WERI-Rb-1 (cell line): ENCODE measurements around the gene XPO5.

Experiments used
- DNase-seq: peaks from one replicate; pipeline ENCODE4 v3.0.0-alpha.2; 2020
- H3K27ac ChIP-seq: fragments of 250-450 bp; sonication (Bioruptor Pico); 2 replicates; pipeline ENCODE4 v1.5.1; 2020; ENCODE audit warnings: mild to moderate bottlenecking, moderate library complexity
- H3K27me3 ChIP-seq: fragments of 250-450 bp; sonication (Bioruptor Pico); 2 replicates; pipeline ENCODE4 v1.5.1; 2021; ENCODE audit warnings: mild to moderate bottlenecking, low read depth, moderate library complexity; ENCODE audit not compliant: insufficient read depth, severe bottlenecking
- H3K36me3 ChIP-seq: fragments of 250-450 bp; sonication (Bioruptor Pico); 2 replicates; pipeline ENCODE4 v1.5.1; 2020; ENCODE audit warnings: mild to moderate bottlenecking, moderate library complexity
- H3K4me3 ChIP-seq: 2 replicates; pipeline ENCODE4 v1.5.1; 2011; ENCODE audit warnings: low read depth, mild to moderate bottlenecking, control low read depth, low read length
- H3K9me3 ChIP-seq: fragments of 250-450 bp; sonication (Bioruptor Pico); 2 replicates; pipeline ENCODE4 v1.5.1; 2021; ENCODE audit warnings: mild to moderate bottlenecking, moderate library complexity; ENCODE audit not compliant: severe bottlenecking
- CTCF ChIP-seq: IDR thresholded peaks from 2 replicates; pipeline ENCODE4 v1.5.1; 2011; ENCODE audit warnings: low read depth, mild to moderate bottlenecking, control low read depth, inconsistent platforms, low read length

The XPO5 gene

GRCh38 chr6:43478008-43478372 lies 97.8 kb downstream of the XPO5 start:
- Histone ChIP-seq H3K9me3 (no peaks in the 10 kb centered on the region), H3K4me3 (peak overlapping the region; percentile 50), H3K27ac (peak overlapping the region; percentile 83), H3K27me3 (no peaks in the 10 kb centered on the region), H3K36me3 (peaks cover 35% of the 10 kb centered on the region)
- no peak for DNase-seq
- TF ChIP-seq CTCF: no peak

GRCh38 chr6:43477235-43478007 lies 98.4 kb downstream of the XPO5 start, which contains the start of gene TJAP1:
Gene TJAP1, plus strand, starts transcription at chr6:43477570. Its CDS starts 21,432 bp downstream, at chr6:43499002.
- peak; percentile 99 for DNase-seq

GRCh38 chr6:43476746-43477145 lies 99.1 kb downstream of the XPO5 start:
- Histone ChIP-seq H3K36me3 (peaks cover 30% of the 10 kb centered on the region), H3K4me3 (peak overlapping the region; percentile 50), H3K27me3 (no peaks in the 10 kb centered on the region), H3K27ac (peak overlapping the region; percentile 83), H3K9me3 (no peaks in the 10 kb centered on the region)
- no peak for TF ChIP-seq CTCF
- no peak for DNase-seq

More at GRCh38 chr6:43477235-43478007, 98.4 kb downstream of the XPO5 start, which contains the start of gene TJAP1:
- no peak for TF ChIP-seq CTCF
- Histone ChIP-seq H3K27ac (peak within 1 kb of the TSS; percentile 83), H3K9me3 (no peaks in the 10 kb centered on the region), H3K36me3 (peaks cover 35% of the 10 kb centered on the region), H3K27me3 (no peaks in the 10 kb centered on the region), H3K4me3 (peak within 1 kb of the TSS; percentile 50)

- no peak for TF ChIP-seq CTCF
- DNase-seq: peak; percentile 76
- H3K36me3 ChIP-seq: peaks cover 22% of the 10 kb centered on the region
- peak overlapping the region; percentile 1 for H3K27ac ChIP-seq
- no peaks in the 10 kb centered on the region for H3K9me3 ChIP-seq
- no peaks in the 10 kb centered on the region for H3K27me3 ChIP-seq
- H3K4me3 ChIP-seq: no peak overlapping the region
Measured at GRCh38 chr6:43475516-43475915, 100.3 kb downstream of the XPO5 start.

- DNase-seq: no peak
- H3K4me3 ChIP-seq: no peak overlapping the region
- no peak for TF ChIP-seq CTCF
Measured at GRCh38 chr6:43472515-43472914, 103.3 kb downstream of the XPO5 start.

More at GRCh38 chr6:43472515-43472914, 103.3 kb downstream of the XPO5 start:
- Histone ChIP-seq H3K27ac (no peak overlapping the region), H3K36me3 (no peaks in the 10 kb centered on the region), H3K27me3 (no peaks in the 10 kb centered on the region), H3K9me3 (no peaks in the 10 kb centered on the region)
